ENCODE measurements around the gene FLNB. TPM values are rescaled to one million over a fixed set of nuclear protein-coding genes. Genes with fewer than 3 reads are reported as not detected.

Gene FLNB
- total and polyA plus RNA-seq, 10 of the 15 experiments (the other 5 are each of a cell fraction or from before 2014, with no cell fraction given), result 13.6 to 51.8 (median 26.4) TPM

GRCh38 chr3:57985984-57986246, 22.3 kb upstream of the FLNB start:
- Histone ChIP-seq H2AFZ (ENCODE audit: control insufficient read depth, low read depth, low read length) (no peak overlapping the region), H3K27ac (ENCODE audit: control insufficient read depth, insufficient read depth) (no peak overlapping the region), H3K79me2 (ENCODE audit: control insufficient read depth, insufficient read depth, low read length) (no peaks in the 10 kb centered on the region), H3K4me2 (ENCODE audit: control insufficient read depth, insufficient read depth) (no peak overlapping the region), H3K9ac (ENCODE audit: control insufficient read depth, insufficient read depth, low read length) (no peak overlapping the region), H3K36me3 (ENCODE audit: control insufficient read depth in 2 of 2, insufficient read depth in 2 of 2, low read length in 1 of 2) (no peaks in the 10 kb centered on the region), H3K9me3 (replicated peaks; ENCODE audit: control insufficient read depth, insufficient read depth, low read length) (no peaks in the 10 kb centered on the region), H4K20me1 (ENCODE audit: control insufficient read depth, insufficient read depth) (no peaks in the 10 kb centered on the region), H3K4me1 (ENCODE audit: control insufficient read depth, insufficient read depth, low read length) (peaks cover 30% of the 10 kb centered on the region), H3K4me3 (no peak overlapping the region), H3K27me3 (replicated peaks in 1 of 2; ENCODE audit: control insufficient read depth in 2 of 2, insufficient read depth in 2 of 2, low read length in 1 of 2) (no peaks in the 10 kb centered on the region)
- SMC1A ChIA-PET (ENCODE audit: uncharacterized antibody, unreplicated experiment), result interaction anchor here (0.6 to 1.1 kb wide), 2 partner anchors 13 to 52 kb away, joined by 3 to 4 read pairs; no protein-coding TSS in a partner anchor
- POLR2A ChIA-PET, result interaction anchor here (0.8 to 0.9 kb wide), 2 partner anchors 13 to 23 kb away, joined by 3 read pairs; no protein-coding TSS in a partner anchor
- no TSS peak for BruUV-seq (replicated peaks)
- WGBS (ENCODE audit: insufficient coverage, insufficient replicate concordance, low lambda C conversion rate, missing lambda C conversion rate), result 83% methylated on average over 2 of the region's 2 CpGs
- in situ Hi-C loops (cut with MboI), result no loop called here
- intact Hi-C loops (cut with micrococcal nuclease; ENCODE audit: unreplicated experiment), result no loop called here
- DNase-seq (ENCODE audit: low read depth, low spot score) (no peak), ATAC-seq (no peak), FAIRE-seq (no peak)
- RAD21 ChIA-PET (ENCODE audit: unreplicated experiment), result interaction anchor here (0.6 to 1.4 kb wide), 2 partner anchors 9 to 32 kb away, joined by 3 read pairs; no protein-coding TSS in a partner anchor
- CTCF ChIA-PET, result no interaction called here
- no peak for TF ChIP-seq ZSCAN29 (IDR thresholded peaks at IDR 0.05)
- no peak for TF ChIP-seq NRF1 (conservative IDR thresholded peaks at IDR 0.05; ENCODE audit: low read depth, low read length)
- TF ChIP-seq CHD1 (IDR thresholded peaks at IDR 0.05; ENCODE audit: low read depth, low read length), result no peak
- no peak for TF ChIP-seq SMC3 (IDR thresholded peaks at IDR 0.05; ENCODE audit: borderline replicate concordance, low read length)
- no peak for TF ChIP-seq CTCF (IDR thresholded peaks at IDR 0.05 in 2 of 3, conservative IDR thresholded peaks at IDR 0.05 in 1 of 3; ENCODE audit: control insufficient read depth in 2 of 3, extremely low read depth in 1 of 3, insufficient read depth in 1 of 3, low read depth in 3 of 3, low read length in 3 of 3)
- TF ChIP-seq PKNOX1 (IDR thresholded peaks at IDR 0.05), result no peak
- TF ChIP-seq NFYA (IDR thresholded peaks at IDR 0.05; ENCODE audit: borderline replicate concordance, low read depth, low read length), result no peak
- TF ChIP-seq SREBF2 (IDR thresholded peaks at IDR 0.05; ENCODE audit: low read length), result no peak
- no peak for TF ChIP-seq BCL3 (IDR thresholded peaks at IDR 0.05; ENCODE audit: borderline replicate concordance, insufficient read depth, low read depth, low read length, poor library complexity, severe bottlenecking)
- no peak for TF ChIP-seq POLR2AphosphoS5 (IDR thresholded peaks at IDR 0.05; ENCODE audit: low read length)
- TF ChIP-seq, protein P1, sequence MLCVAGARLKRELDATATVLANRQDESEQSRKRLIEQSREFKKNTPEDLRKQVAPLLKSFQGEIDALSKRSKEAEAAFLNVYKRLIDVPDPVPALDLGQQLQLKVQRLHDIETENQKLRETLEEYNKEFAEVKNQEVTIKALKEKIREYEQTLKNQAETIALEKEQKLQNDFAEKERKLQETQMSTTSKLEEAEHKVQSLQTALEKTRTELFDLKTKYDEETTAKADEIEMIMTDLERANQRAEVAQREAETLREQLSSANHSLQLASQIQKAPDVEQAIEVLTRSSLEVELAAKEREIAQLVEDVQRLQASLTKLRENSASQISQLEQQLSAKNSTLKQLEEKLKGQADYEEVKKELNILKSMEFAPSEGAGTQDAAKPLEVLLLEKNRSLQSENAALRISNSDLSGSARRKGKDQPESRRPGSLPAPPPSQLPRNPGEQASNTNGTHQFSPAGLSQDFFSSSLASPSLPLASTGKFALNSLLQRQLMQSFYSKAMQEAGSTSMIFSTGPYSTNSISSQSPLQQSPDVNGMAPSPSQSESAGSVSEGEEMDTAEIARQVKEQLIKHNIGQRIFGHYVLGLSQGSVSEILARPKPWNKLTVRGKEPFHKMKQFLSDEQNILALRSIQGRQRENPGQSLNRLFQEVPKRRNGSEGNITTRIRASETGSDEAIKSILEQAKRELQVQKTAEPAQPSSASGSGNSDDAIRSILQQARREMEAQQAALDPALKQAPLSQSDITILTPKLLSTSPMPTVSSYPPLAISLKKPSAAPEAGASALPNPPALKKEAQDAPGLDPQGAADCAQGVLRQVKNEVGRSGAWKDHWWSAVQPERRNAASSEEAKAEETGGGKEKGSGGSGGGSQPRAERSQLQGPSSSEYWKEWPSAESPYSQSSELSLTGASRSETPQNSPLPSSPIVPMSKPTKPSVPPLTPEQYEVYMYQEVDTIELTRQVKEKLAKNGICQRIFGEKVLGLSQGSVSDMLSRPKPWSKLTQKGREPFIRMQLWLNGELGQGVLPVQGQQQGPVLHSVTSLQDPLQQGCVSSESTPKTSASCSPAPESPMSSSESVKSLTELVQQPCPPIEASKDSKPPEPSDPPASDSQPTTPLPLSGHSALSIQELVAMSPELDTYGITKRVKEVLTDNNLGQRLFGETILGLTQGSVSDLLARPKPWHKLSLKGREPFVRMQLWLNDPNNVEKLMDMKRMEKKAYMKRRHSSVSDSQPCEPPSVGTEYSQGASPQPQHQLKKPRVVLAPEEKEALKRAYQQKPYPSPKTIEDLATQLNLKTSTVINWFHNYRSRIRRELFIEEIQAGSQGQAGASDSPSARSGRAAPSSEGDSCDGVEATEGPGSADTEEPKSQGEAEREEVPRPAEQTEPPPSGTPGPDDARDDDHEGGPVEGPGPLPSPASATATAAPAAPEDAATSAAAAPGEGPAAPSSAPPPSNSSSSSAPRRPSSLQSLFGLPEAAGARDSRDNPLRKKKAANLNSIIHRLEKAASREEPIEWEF (IDR thresholded peaks at IDR 0.05; ENCODE audit: insufficient replicate concordance, low read depth, low read length), result no peak
- TF ChIP-seq MEF2B (IDR thresholded peaks at IDR 0.05; ENCODE audit: partially characterized antibody, poor library complexity, severe bottlenecking), result no peak
- no peak for TF ChIP-seq NR2C1 (IDR thresholded peaks at IDR 0.05)
- no peak for TF ChIP-seq MXI1 (IDR thresholded peaks at IDR 0.05; ENCODE audit: low read depth, low read length)
- no peak for TF ChIP-seq RAD21 (IDR thresholded peaks at IDR 0.05; ENCODE audit: insufficient read depth, low read depth, low read length)

Measured in GM12878 (cell line).